Hepatocyte (in vitro differentiated cells): ENCODE results near the gene SESN3. TPM values are rescaled to one million over a fixed set of nuclear protein-coding genes. Genes with fewer than 3 reads are reported as not detected.

ENCODE experiments used
- DNase-seq: peaks from one replicate; pipeline ENCODE4 v3.0.0-alpha.2; 2016; ENCODE audit warnings: low spot score
- H2AFZ ChIP-seq: fragments of 200-600 bp; sonication (generic); 2 replicates; pipeline ENCODE4 v1.6.0; 2016; ENCODE audit warnings: antibody characterized with exemption, mild to moderate bottlenecking
- H3K27ac ChIP-seq: fragments of 200-600 bp; sonication (generic); 2 replicates; pipeline ENCODE4 v1.5.1; 2016; ENCODE audit warnings: mild to moderate bottlenecking
- H3K27me3 ChIP-seq: fragments of 200-600 bp; sonication (generic); 2 replicates; pipeline ENCODE4 v1.6.1; 2016
- H3K36me3 ChIP-seq: fragments of 200-600 bp; sonication (generic); replicated peaks from 2 replicates; pipeline ENCODE4 v1.5.1; 2016; ENCODE audit warnings: low read depth; ENCODE audit not compliant: insufficient read depth
- H3K4me1 ChIP-seq: fragments of 200-600 bp; sonication (generic); 2 replicates; pipeline ENCODE4 v1.5.1; 2016; ENCODE audit warnings: mild to moderate bottlenecking, moderate library complexity; ENCODE audit not compliant: insufficient read depth
- H3K4me2 ChIP-seq: fragments of 200-600 bp; sonication (generic); 2 replicates; pipeline ENCODE4 v1.6.0; 2016
- H3K4me3 ChIP-seq: fragments of 200-600 bp; sonication (generic); 2 replicates; pipeline ENCODE4 v1.5.1; 2016; ENCODE audit warnings: mild to moderate bottlenecking
- H3K79me2 ChIP-seq: fragments of 200-600 bp; sonication (generic); 2 replicates; pipeline ENCODE4 v1.6.0; 2017; ENCODE audit warnings: mild to moderate bottlenecking
- H3K9me2 ChIP-seq: fragments of 200-600 bp; sonication (generic); replicated peaks from 2 replicates; pipeline ENCODE4 v1.6.0; 2017; ENCODE audit warnings: mild to moderate bottlenecking; ENCODE audit not compliant: insufficient read depth
- H3K9me3 ChIP-seq: fragments of 200-600 bp; sonication (generic); 2 replicates; pipeline ENCODE4 v1.5.1; 2016; ENCODE audit warnings: low read depth, mild to moderate bottlenecking
- H4K20me1 ChIP-seq: fragments of 200-600 bp; sonication (generic); 2 replicates; pipeline ENCODE4 v1.6.0; 2016; ENCODE audit warnings: mild to moderate bottlenecking; ENCODE audit not compliant: insufficient read depth, poor library complexity, severe bottlenecking
- CTCF ChIP-seq: fragments of 200-600 bp; sonication (generic); IDR thresholded peaks from 2 replicates; pipeline ENCODE4 v1.5.1; 2016; ENCODE audit warnings: antibody characterized with exemption, mild to moderate bottlenecking; ENCODE audit not compliant: poor library complexity
- EZH2 ChIP-seq: fragments of 200-600 bp; sonication (generic); IDR thresholded peaks from 2 replicates; pipeline ENCODE4 v1.6.1; 2016; ENCODE audit warnings: antibody characterized with exemption, mild to moderate bottlenecking, borderline replicate concordance
- EZH2phosphoT487 ChIP-seq: fragments of 200-600 bp; sonication (generic); IDR thresholded peaks from one replicate; pipeline ENCODE4 v1.6.1; 2018; ENCODE audit warnings: antibody characterized with exemption, mild to moderate bottlenecking, low read depth, moderate library complexity; ENCODE audit not compliant: unreplicated experiment, severe bottlenecking
- WGBS: methylation state at CpG from one replicate; pipeline ENCODE4 v1.1.6; 2016; ENCODE audit warnings: low lambda C conversion rate; ENCODE audit errors: missing lambda C conversion rate; 5-methylcytosine and 5-hydroxymethylcytosine counted together
- polyA plus RNA-seq: library from polyadenylated mRNA; unstranded; fragments of >200 nt; fragmentation: Nextera tagmentation; extraction: Ambion mirVana; gene quantifications from 2 replicates; pipeline ENCODE4 v1.2.1, GENCODE V29; 2016
- total RNA-seq: library from RNA; depleted of rRNA; stranded (reverse); fragments of >200 nt; gene quantifications from 2 replicates; pipeline ENCODE4 v1.2.3, GENCODE V29; 2014

Gene SESN3
- total and polyA plus RNA-seq, 2 experiments from 2014 or later = 8.1 to 107 TPM

- Histone ChIP-seq H3K27me3 (no peaks in the 10 kb centered on the region), H4K20me1 (peaks cover 35% of the 10 kb centered on the region), H3K27ac (peak overlapping the region; percentile 88), H3K4me3 (peak overlapping the region; percentile 41), H3K4me1 (peaks cover 15% of the 10 kb centered on the region), H3K79me2 (peaks cover 51% of the 10 kb centered on the region), H3K36me3 (no peaks in the 10 kb centered on the region), H3K9me2 (no peaks in the 10 kb centered on the region), H3K4me2 (peak overlapping the region; percentile 78), H3K9me3 (no peaks in the 10 kb centered on the region), H2AFZ (no peak overlapping the region)
- WGBS = 0% methylated on average over 7 of the region's 40 CpGs
- DNase-seq = no peak
- no peak for TF ChIP-seq EZH2
- no peak for TF ChIP-seq EZH2phosphoT487
- no peak for TF ChIP-seq CTCF
These were observed 234 bp downstream of the SESN3 start for GRCh38 chr11:95230810-95231126.

GRCh38 chr11:95229993-95230809, 801 bp downstream of the SESN3 start:
- Histone ChIP-seq H3K27ac (peak overlapping the region; percentile 88), H4K20me1 (peaks cover 40% of the 10 kb centered on the region), H3K4me3 (peak overlapping the region; percentile 41), H3K4me1 (peaks cover 15% of the 10 kb centered on the region), H3K79me2 (peaks cover 56% of the 10 kb centered on the region), H3K36me3 (no peaks in the 10 kb centered on the region), H3K4me2 (peak overlapping the region; percentile 78), H3K27me3 (no peaks in the 10 kb centered on the region), H2AFZ (no peak overlapping the region), H3K9me2 (no peaks in the 10 kb centered on the region), H3K9me3 (no peaks in the 10 kb centered on the region)
- TF ChIP-seq CTCF (no peak), EZH2 (no peak), EZH2phosphoT487 (no peak)
- under 1% methylated on average over 40 of the region's 42 CpGs for WGBS
- peak; percentile 47 for DNase-seq

- no peaks in the 10 kb centered on the region for H3K36me3 ChIP-seq
- 1% methylated on average over 12 of the region's 12 CpGs for WGBS
- H4K20me1 ChIP-seq = peaks cover 43% of the 10 kb centered on the region
- H3K4me2 ChIP-seq = peak overlapping the region; percentile 78
- no peaks in the 10 kb centered on the region for H3K27me3 ChIP-seq
- H3K9me3 ChIP-seq = no peaks in the 10 kb centered on the region
- peak overlapping the region; percentile 41 for H3K4me3 ChIP-seq
- H3K4me1 ChIP-seq = peaks cover 15% of the 10 kb centered on the region
- no peak for DNase-seq
- peak overlapping the region; percentile 88 for H3K27ac ChIP-seq
- H3K9me2 ChIP-seq = no peaks in the 10 kb centered on the region
- TF ChIP-seq EZH2phosphoT487 = no peak
- TF ChIP-seq EZH2 = no peak
- TF ChIP-seq CTCF = no peak
- peaks cover 64% of the 10 kb centered on the region for H3K79me2 ChIP-seq
- H2AFZ ChIP-seq = no peak overlapping the region
These were observed 1.6 kb downstream of the SESN3 start for GRCh38 chr11:95229199-95229992.
